CD8-positive, alpha-beta memory T cell (primary cell): Measurements from ENCODE around the gene LDLRAD2. TPM values are rescaled to one million over a fixed set of nuclear protein-coding genes. Genes with fewer than 3 reads are reported as not detected.
A peak's percentile ranks its signal among the peaks of the same experiment; 100 is the strongest.

Experiments
- CTCF ChIA-PET: fragments of 350-600 bp; sonication (Branson Sonifier 250); formaldehyde crosslinking; loops from one replicate; lab custom pipeline; 2021; ENCODE audit warnings: antibody characterized with exemption; lab: Charles Lee
- POLR2A ChIA-PET: fragments of 350-600 bp; sonication (Branson Sonifier 250); formaldehyde crosslinking; loops from one replicate; lab custom pipeline; 2021; ENCODE audit warnings: antibody characterized with exemption; lab: Charles Lee
- DNase-seq, 5 donors: peaks; one replicate each; pipeline versions ENCODE4 v3.0.0 to v3.0.0-alpha.2; 2020 to 2022; ENCODE audit warnings: mixed read lengths in 1 of 5
- H3K27ac ChIP-seq: one replicate; pipeline ENCODE4 v1.7.0; 2013; ENCODE audit warnings: low read depth, mild to moderate bottlenecking, low read length, moderate library complexity
- H3K27me3 ChIP-seq: 2 replicates; pipeline ENCODE4 v1.7.0; 2013; ENCODE audit warnings: low read length, mild to moderate bottlenecking; ENCODE audit not compliant: insufficient read depth, poor library complexity, severe bottlenecking
- H3K36me3 ChIP-seq: 2 replicates; pipeline ENCODE4 v1.7.0; 2013; ENCODE audit warnings: mild to moderate bottlenecking, low read length, moderate library complexity; ENCODE audit not compliant: insufficient read depth
- H3K4me1 ChIP-seq: 2 replicates; pipeline ENCODE4 v1.7.0; 2013; ENCODE audit warnings: mild to moderate bottlenecking, low read length, moderate library complexity; ENCODE audit not compliant: insufficient read depth
- H3K4me3 ChIP-seq: 2 replicates; pipeline ENCODE4 v1.7.0; 2013; ENCODE audit warnings: mild to moderate bottlenecking, low read length
- H3K9me3 ChIP-seq: 2 replicates; pipeline ENCODE4 v1.7.0; 2013; ENCODE audit warnings: mild to moderate bottlenecking, low read length
- H3K27ac Mint-ChIP-seq, 8 donors: one replicate each; pipeline ENCODE4 v1.8.0; 2020 to 2021; ENCODE audit warnings: mixed read lengths in 8 of 8, mild to moderate bottlenecking in 6 of 8, inconsistent platforms in 3 of 8, moderate library complexity in 3 of 8
- H3K27me3 Mint-ChIP-seq, 2 donors: one replicate each; pipeline ENCODE4 v1.8.0; 2020 to 2021; ENCODE audit warnings: mixed read lengths in 2 of 2, mild to moderate bottlenecking in 1 of 2, moderate library complexity in 1 of 2
- H3K36me3 Mint-ChIP-seq, 3 donors: one replicate each; pipeline ENCODE4 v1.8.0; 2020 to 2021; ENCODE audit warnings: mixed read lengths in 3 of 3, inconsistent platforms in 1 of 3, mild to moderate bottlenecking in 1 of 3
- H3K4me1 Mint-ChIP-seq, 3 donors: one replicate each; pipeline ENCODE4 v1.8.0; 2020 to 2021; ENCODE audit warnings: mixed read lengths in 3 of 3, inconsistent platforms in 1 of 3, mild to moderate bottlenecking in 1 of 3
- H3K4me3 Mint-ChIP-seq, 7 donors: one replicate each; pipeline ENCODE4 v1.8.0; 2020 to 2021; ENCODE audit warnings: mixed read lengths in 7 of 7, mild to moderate bottlenecking in 6 of 7, moderate library complexity in 4 of 7, inconsistent platforms in 2 of 7
- H3K9me3 Mint-ChIP-seq, 5 donors: one replicate each; pipeline ENCODE4 v1.8.0; 2020 to 2022; ENCODE audit warnings: mixed read lengths in 5 of 5, mild to moderate bottlenecking in 3 of 5, moderate library complexity in 2 of 5, inconsistent platforms in 1 of 5
- polyA plus RNA-seq: library from polyadenylated mRNA; unstranded; fragments of 300-500 nt; fragmentation: Illumina TruSeq; gene quantifications from one replicate; pipeline ENCODE4 v1.2.3, GENCODE V29; 2021
- total RNA-seq, 2 experiments: library from RNA; stranded (reverse); gene quantifications; one replicate each; pipeline ENCODE4 v1.2.3, GENCODE V29; 2021

LDLRAD2 gene
- total and polyA plus RNA-seq, 3 experiments from 2014 or later: not detected

DNA sequence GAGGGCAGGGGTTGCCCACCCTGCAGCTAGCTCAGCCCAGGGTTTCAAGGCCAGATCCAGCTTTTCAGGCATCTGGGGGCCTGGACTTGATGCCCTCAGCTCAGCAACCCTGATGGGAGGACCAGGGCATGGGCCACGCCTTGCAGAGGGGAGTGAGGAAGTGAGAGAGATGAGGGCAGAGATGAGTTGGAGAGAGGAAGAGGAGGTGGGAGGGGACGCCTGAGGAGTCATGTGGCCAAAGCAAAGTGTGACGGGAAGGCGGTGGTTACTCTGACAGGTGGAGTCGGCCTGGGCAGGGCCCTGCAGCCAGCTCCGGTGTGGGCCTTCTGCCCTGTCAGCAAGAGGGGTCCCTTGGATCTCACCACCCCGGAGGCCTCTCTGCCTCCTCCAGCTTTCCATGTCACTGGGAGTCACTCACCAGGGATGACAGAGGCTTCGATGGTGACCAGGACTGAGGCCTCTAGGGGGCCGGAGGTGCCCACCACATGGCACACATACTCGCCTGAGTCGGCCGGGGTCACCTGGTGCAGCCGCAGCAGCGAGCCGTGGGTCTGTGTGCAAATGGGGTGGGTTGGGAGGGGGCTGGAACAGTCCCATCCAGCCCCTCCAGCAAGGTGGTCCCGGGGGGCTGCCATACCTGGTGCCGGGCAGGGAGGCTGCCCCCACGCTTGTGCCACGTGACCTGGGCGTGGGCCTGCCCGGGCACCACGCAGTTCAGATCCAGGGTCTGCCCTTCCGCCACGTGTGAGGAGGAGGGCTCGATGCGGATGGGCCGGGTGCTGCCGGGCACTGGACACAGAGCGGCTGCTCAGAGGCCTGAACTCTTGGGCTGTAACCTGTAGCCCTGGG, 40.4 kb downstream of the LDLRAD2 start:
- Histone ChIP-seq H3K4me1 (no peaks in the 10 kb centered on the region), H3K27ac (no peak overlapping the region), H3K4me3 (no peak overlapping the region), H3K36me3 (no peaks in the 10 kb centered on the region), H3K9me3 (no peaks in the 10 kb centered on the region), H3K27me3 (no peaks in the 10 kb centered on the region)
- DNase-seq: no peak
- no peaks in the 10 kb centered on the region for H3K36me3 Mint-ChIP-seq
- no peak overlapping the region for H3K27ac Mint-ChIP-seq
- H3K9me3 Mint-ChIP-seq: no peaks in the 10 kb centered on the region
- H3K4me3 Mint-ChIP-seq: no peak overlapping the region
- POLR2A ChIA-PET: no interaction called here
- no peaks in the 10 kb centered on the region for H3K27me3 Mint-ChIP-seq
- peaks cover 0 to 2% (median 1%) of the 10 kb centered on the region in 3 donors for H3K4me1 Mint-ChIP-seq
- CTCF ChIA-PET: no interaction called here

DNA sequence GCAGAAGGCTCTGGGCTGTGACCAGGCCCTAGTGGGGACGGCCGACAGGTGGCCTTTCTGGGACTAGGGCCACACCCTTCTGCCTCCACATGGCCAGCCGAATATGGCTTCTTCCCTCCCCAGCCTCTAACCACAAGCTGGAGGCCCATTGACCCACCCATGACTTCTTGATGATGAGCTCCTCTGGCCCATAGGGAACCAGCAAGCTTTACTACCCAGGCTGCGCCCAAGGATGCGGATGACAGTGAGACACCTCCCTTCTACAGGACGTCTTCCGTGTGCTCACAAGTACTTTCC, 41.0 kb downstream of the LDLRAD2 start:
- H3K9me3 ChIP-seq: no peaks in the 10 kb centered on the region
- H3K27me3 ChIP-seq: no peaks in the 10 kb centered on the region
- no peak overlapping the region for H3K4me3 ChIP-seq
- H3K27ac Mint-ChIP-seq: no peak overlapping the region
- no peaks in the 10 kb centered on the region for H3K36me3 ChIP-seq
- no peak for DNase-seq
- H3K4me3 Mint-ChIP-seq: no peak overlapping the region
- ChIA-PET POLR2A (no interaction called here), CTCF (no interaction called here)
- H3K9me3 Mint-ChIP-seq: no peaks in the 10 kb centered on the region
- H3K4me1 ChIP-seq: no peaks in the 10 kb centered on the region
- H3K36me3 Mint-ChIP-seq: no peaks in the 10 kb centered on the region
- no peak overlapping the region for H3K27ac ChIP-seq
- no peaks in the 10 kb centered on the region for H3K27me3 Mint-ChIP-seq
- peaks cover 2 to 4% (median 4%) of the 10 kb centered on the region in 3 donors for H3K4me1 Mint-ChIP-seq

DNA sequence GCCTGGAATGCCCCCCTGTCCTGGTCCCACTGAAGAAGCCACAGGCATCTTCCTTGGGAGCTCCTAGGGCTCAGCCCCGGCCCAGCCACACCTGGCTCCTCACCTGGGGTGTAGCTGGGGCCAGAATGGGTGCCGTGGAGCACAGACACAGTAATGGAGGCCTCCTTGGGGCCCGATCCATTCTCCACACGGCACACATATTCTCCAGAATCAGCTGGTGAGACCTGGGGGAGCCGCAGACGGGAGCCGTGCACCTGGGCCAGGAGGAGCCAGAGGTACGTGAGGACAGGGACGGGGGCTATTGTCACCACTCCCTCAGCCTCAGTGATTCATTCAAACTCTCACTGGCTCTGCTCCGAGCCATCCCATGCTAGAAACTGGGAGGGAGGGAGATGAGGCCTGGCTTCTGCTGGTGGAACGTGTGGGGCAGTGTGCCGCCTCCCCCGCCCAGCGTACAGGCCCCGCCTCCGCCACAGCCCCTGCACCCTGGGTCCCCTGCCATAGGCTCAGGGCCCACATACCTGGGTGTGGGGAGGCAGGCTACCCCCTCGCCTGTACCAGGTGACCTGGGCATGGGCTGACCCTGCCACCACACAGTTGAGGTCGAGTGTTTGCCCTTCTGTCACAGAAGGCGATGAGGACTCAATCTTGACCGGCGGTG, 42.2 kb downstream of the LDLRAD2 start:
- Mint-ChIP-seq H3K4me3 (no peak overlapping the region), H3K9me3 (no peaks in the 10 kb centered on the region), H3K36me3 (no peaks in the 10 kb centered on the region), H3K4me1 (peaks cover 2 to 4% (median 4%) of the 10 kb centered on the region in 3 donors), H3K27me3 (no peaks in the 10 kb centered on the region), H3K27ac (no peak overlapping the region)
- Histone ChIP-seq H3K27me3 (no peaks in the 10 kb centered on the region), H3K27ac (no peak overlapping the region), H3K4me1 (no peaks in the 10 kb centered on the region), H3K36me3 (no peaks in the 10 kb centered on the region), H3K9me3 (no peaks in the 10 kb centered on the region), H3K4me3 (no peak overlapping the region)
- ChIA-PET POLR2A (no interaction called here), CTCF (no interaction called here)
- no peak for DNase-seq

DNA sequence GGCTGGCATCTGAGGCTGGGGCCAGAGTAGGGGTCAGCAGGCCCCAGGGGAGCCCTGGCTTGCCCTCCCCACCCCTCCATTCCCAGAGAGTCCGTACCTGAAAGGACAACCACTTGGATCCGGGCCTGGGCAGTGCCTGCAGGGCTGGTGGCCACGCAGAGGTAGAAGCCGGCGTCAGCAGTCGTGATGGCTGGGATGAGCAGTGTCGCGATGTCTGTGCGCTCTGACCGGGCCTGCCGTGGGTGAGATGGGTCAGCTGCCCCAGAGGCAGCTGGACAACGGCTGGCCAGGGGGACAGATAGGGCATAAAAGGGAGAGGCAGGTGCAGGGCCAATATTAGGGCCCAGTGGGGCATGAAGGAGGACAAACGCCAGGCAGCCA, 42.7 kb downstream of the LDLRAD2 start:
- Mint-ChIP-seq H3K27ac (no peak overlapping the region), H3K4me1 (peaks cover 2 to 4% (median 4%) of the 10 kb centered on the region in 3 donors), H3K4me3 (no peak overlapping the region), H3K36me3 (no peaks in the 10 kb centered on the region), H3K9me3 (no peaks in the 10 kb centered on the region), H3K27me3 (no peaks in the 10 kb centered on the region)
- no peaks in the 10 kb centered on the region for H3K9me3 ChIP-seq
- ChIA-PET POLR2A (no interaction called here), CTCF (no interaction called here)
- no peak overlapping the region for H3K27ac ChIP-seq
- no peaks in the 10 kb centered on the region for H3K4me1 ChIP-seq
- no peaks in the 10 kb centered on the region for H3K27me3 ChIP-seq
- H3K4me3 ChIP-seq: no peak overlapping the region
- no peaks in the 10 kb centered on the region for H3K36me3 ChIP-seq
- DNase-seq: no peak

DNA sequence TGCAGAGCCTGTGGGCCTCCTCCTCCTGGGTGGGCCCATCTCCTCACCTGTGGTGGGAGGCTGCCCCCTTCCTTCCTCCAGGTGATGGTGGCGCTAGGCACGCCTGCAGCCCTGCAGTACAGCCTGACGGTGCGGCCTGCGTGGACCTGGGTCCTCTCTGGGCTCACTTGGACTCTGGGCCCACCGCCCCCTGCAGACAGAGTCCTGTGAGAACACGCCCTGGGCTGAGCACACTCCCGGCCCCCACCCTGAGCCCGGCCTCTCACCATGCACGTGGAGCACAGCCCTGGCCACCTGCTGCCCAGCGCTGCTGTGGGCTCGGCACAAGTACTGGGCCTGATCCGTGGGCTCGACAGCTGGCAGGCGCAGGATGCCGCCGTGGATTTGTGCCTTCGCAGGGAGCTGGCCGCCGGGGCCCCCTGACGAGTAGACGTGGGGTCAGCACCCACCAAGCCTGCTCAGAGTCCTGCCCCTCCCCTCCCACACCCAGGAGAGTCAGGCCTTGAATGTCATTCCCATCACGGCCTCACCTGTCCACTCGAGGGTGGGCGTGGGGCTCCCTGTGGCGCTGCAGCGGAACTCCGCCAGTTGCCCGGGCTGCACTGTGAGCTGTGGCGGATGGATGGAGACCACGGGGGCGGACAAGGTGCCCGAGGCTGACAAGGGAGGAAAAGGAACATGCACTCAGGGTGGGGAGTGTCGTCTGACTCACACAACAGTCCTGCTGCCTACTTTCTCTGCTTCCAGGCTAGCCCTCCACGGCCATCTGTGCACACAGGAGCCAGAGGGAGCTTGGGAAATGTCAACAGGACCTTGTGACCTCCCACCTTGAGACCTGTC, 43.4 kb downstream of the LDLRAD2 start:
- Mint-ChIP-seq H3K36me3 (no peaks in the 10 kb centered on the region), H3K27me3 (no peaks in the 10 kb centered on the region), H3K4me1 (peaks cover 2 to 4% (median 4%) of the 10 kb centered on the region in 3 donors), H3K9me3 (no peaks in the 10 kb centered on the region), H3K4me3 (peak overlapping the region in 1 of 7 donors; percentile 36), H3K27ac (no peak overlapping the region)
- no peaks in the 10 kb centered on the region for H3K9me3 ChIP-seq
- DNase-seq: no peak
- H3K27ac ChIP-seq: no peak overlapping the region
- CTCF ChIA-PET: no interaction called here
- no peaks in the 10 kb centered on the region for H3K4me1 ChIP-seq
- no peaks in the 10 kb centered on the region for H3K27me3 ChIP-seq
- H3K4me3 ChIP-seq: no peak overlapping the region
- no peaks in the 10 kb centered on the region for H3K36me3 ChIP-seq
- POLR2A ChIA-PET: no interaction called here

DNA sequence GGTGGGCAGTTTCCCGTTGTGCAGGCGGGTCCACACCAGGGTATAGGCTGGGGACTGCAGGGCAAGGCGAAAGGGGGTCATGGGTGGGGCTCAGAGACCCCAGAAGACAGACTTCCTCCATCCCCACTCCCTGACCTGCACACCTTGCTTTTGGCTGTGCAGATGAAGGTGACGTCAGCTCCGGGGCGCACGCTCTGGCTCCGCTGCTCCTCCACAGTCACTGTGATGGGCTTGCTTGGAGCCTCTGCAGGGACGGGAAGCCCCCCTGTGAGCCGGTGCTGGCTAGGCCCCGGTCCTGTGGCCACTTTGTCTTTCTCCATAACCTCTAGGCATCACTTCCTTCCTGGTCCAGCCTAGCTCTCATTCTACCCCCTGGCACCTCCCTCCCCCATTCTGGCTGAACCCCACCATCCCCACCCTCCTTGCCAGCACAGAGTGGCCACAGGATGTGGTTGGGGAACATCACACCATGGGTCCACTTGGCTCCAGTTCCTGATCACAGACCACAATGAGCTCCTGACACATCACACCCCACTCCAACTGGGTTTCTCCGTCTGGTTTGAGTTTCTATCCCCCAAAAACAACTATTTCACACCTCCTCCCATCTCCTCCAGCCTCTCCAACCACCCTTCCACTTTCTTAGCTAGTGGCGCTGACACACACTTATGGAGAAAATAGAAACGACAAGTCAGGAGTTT, 45.2 kb downstream of the LDLRAD2 start:
- no peak for DNase-seq
- CTCF ChIA-PET: no interaction called here
- Mint-ChIP-seq H3K4me3 (no peak overlapping the region), H3K9me3 (no peaks in the 10 kb centered on the region), H3K36me3 (no peaks in the 10 kb centered on the region), H3K27ac (peak overlapping the region in 1 of 8 donors; percentile 43), H3K4me1 (peaks cover 2 to 4% (median 4%) of the 10 kb centered on the region in 3 donors), H3K27me3 (no peaks in the 10 kb centered on the region)
- H3K36me3 ChIP-seq: no peaks in the 10 kb centered on the region
- no peak overlapping the region for H3K4me3 ChIP-seq
- no peaks in the 10 kb centered on the region for H3K9me3 ChIP-seq
- no peaks in the 10 kb centered on the region for H3K27me3 ChIP-seq
- no peak overlapping the region for H3K27ac ChIP-seq
- POLR2A ChIA-PET: no interaction called here
- H3K4me1 ChIP-seq: no peaks in the 10 kb centered on the region

DNA sequence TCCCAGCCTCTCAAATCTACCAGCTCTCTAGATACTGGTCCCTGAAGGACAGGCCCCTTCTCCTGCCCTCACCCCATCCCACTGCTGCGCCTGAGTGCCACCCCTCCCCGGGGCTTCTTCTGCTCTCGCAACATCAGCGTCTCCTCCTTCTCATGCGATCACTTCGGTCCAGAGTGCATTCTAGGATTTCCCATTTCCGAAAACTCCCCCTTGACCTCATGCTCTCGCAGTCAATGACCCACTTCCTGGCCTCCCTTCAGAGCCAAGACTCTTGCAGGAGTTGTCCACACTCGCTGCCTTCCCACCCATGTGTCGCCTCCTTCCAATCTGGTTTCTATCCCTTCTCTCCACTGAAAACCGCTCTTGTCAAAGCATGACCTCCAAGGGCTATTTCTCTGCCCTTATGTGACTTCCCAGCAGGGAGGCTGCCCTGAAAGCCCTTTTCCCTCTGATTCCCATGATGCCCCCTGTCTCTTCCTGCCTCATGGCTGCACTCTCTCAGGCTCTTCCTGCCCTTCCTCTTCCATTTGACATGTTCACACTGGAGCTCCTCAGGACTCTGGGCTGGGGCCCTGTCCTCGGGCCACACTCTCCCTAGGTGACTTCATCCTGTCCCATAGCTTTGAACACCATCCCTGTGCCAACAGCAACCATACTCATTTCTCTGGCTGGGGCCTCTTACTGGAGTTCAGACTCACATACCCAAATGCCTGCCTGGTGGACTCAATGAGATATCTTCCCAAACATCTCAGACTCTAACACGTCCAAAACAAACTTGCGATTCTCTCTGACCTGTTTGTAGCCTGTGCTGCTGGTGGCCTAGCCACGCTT, 46.0 kb downstream of the LDLRAD2 start:
- ChIA-PET POLR2A (no interaction called here), CTCF (no interaction called here)
- H3K36me3 ChIP-seq: no peaks in the 10 kb centered on the region

More for the DNA sequence above, 46.0 kb downstream of the LDLRAD2 start:
- Histone ChIP-seq H3K27me3 (no peaks in the 10 kb centered on the region), H3K4me3 (no peak overlapping the region), H3K27ac (no peak overlapping the region), H3K4me1 (no peaks in the 10 kb centered on the region), H3K9me3 (no peaks in the 10 kb centered on the region)
- Mint-ChIP-seq H3K27me3 (no peaks in the 10 kb centered on the region), H3K4me1 (peaks cover 2 to 4% (median 4%) of the 10 kb centered on the region in 3 donors), H3K9me3 (no peaks in the 10 kb centered on the region), H3K36me3 (no peaks in the 10 kb centered on the region), H3K27ac (peak overlapping the region in 1 of 8 donors; percentile 43), H3K4me3 (no peak overlapping the region)
- DNase-seq: no peak
